ENCODE measurements around the gene JARID2. TPM values are rescaled to one million over a fixed set of nuclear protein-coding genes. Genes with fewer than 3 reads are reported as not detected.

Gene JARID2
- polyA plus RNA-seq, 1 experiment, result 6.1 TPM

DNA sequence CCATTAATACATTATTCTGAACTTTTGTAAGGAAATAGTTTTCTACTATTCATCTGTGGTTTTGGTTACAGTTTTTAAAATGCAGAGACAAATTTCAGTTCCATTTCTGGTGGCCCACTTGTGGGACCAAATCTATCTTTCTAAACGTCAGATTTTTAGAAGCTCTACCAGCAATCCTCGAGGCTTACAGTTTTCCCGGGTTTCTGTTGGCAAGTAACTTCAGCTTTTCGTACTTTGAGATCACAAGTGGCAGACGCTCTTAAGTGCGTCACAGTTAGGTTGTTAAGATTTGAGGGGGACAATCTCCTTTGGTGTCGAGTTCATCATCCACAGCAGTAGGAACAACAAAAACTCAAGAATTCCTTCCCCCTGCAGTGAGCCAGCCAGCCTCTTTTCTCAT is 60.0 kb downstream of the JARID2 start:
- Histone ChIP-seq H3K36me3 (ENCODE audit: control insufficient read depth, insufficient read depth, low read length) (no peaks in the 10 kb centered on the region), H3K4me3 (ENCODE audit: low read depth, low read length) (no peak overlapping the region), H3K27me3 (ENCODE audit: control insufficient read depth, insufficient read depth, low read length) (no peaks in the 10 kb centered on the region)
- TF ChIP-seq CTCF (IDR thresholded peaks at IDR 0.05; ENCODE audit: insufficient read depth, low read depth, low read length), result no peak
- DNase-seq (ENCODE audit: low read depth), result no peak
- ChIA-PET POLR2A (no interaction called here), CTCF (no interaction called here)

- H3K4me3 ChIP-seq (ENCODE audit: low read depth, low read length), result no peak overlapping the region
- ChIA-PET POLR2A (no interaction called here), CTCF (interaction anchor here (1.4 kb wide), 1 partner anchor 8 kb away, joined by 4 read pairs; no protein-coding TSS in a partner anchor)
- no peaks in the 10 kb centered on the region for H3K27me3 ChIP-seq (ENCODE audit: control insufficient read depth, insufficient read depth, low read length)
- DNase-seq (ENCODE audit: low read depth), result no peak
- TF ChIP-seq CTCF (IDR thresholded peaks at IDR 0.05; ENCODE audit: insufficient read depth, low read depth, low read length), result no peak
- no peaks in the 10 kb centered on the region for H3K36me3 ChIP-seq (ENCODE audit: control insufficient read depth, insufficient read depth, low read length)
These were observed 62.8 kb downstream of the JARID2 start for GRCh38 chr6:15308435-15309213.

- CTCF ChIA-PET, result interaction anchor here (1.4 kb wide), 1 partner anchor 9 kb away, joined by 4 read pairs; no protein-coding TSS in a partner anchor
- POLR2A ChIA-PET, result no interaction called here
- no peak overlapping the region for H3K4me3 ChIP-seq (ENCODE audit: low read depth, low read length)
- no peak for DNase-seq (ENCODE audit: low read depth)
- no peaks in the 10 kb centered on the region for H3K27me3 ChIP-seq (ENCODE audit: control insufficient read depth, insufficient read depth, low read length)
- H3K36me3 ChIP-seq (ENCODE audit: control insufficient read depth, insufficient read depth, low read length), result no peaks in the 10 kb centered on the region
- no peak for TF ChIP-seq CTCF (IDR thresholded peaks at IDR 0.05; ENCODE audit: insufficient read depth, low read depth, low read length)
These were observed 63.9 kb downstream of the JARID2 start for GRCh38 chr6:15309611-15310283.

DNA sequence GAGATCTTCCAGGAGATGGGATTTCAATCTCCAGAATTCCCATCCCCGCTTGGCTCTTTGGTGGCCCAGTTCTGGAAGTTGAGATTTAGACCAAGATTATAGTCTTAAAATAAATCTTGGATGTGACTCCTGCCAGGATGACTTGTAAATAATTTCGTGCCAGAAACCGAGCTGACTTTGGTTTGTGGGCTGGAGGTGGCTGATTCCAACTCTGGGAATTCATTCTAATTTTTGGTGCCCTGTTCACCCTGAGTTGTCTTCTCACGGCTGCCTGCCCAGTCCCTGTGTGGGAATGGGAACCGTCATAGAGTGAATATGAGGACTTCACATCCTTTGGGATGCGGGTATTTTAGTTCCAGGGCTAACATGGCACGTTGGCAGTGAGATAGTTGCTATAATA is 64.8 kb downstream of the JARID2 start:
- Histone ChIP-seq H3K36me3 (ENCODE audit: control insufficient read depth, insufficient read depth, low read length) (no peaks in the 10 kb centered on the region), H3K4me3 (ENCODE audit: low read depth, low read length) (no peak overlapping the region), H3K27me3 (ENCODE audit: control insufficient read depth, insufficient read depth, low read length) (no peaks in the 10 kb centered on the region)
- ChIA-PET CTCF (interaction anchor here (1.2 kb wide), 1 partner anchor 11 kb away, joined by 3 read pairs; no protein-coding TSS in a partner anchor), POLR2A (no interaction called here)
- no peak for TF ChIP-seq CTCF (IDR thresholded peaks at IDR 0.05; ENCODE audit: insufficient read depth, low read depth, low read length)
- no peak for DNase-seq (ENCODE audit: low read depth)

- ChIA-PET CTCF (interaction anchor here (1.0 kb wide), 1 partner anchor 43 kb away, joined by 3 read pairs; no protein-coding TSS in a partner anchor), POLR2A (no interaction called here)
- no peak overlapping the region for H3K4me3 ChIP-seq (ENCODE audit: low read depth, low read length)
- TF ChIP-seq CTCF (IDR thresholded peaks at IDR 0.05; ENCODE audit: insufficient read depth, low read depth, low read length), result no peak
- no peaks in the 10 kb centered on the region for H3K27me3 ChIP-seq (ENCODE audit: control insufficient read depth, insufficient read depth, low read length)
- H3K36me3 ChIP-seq (ENCODE audit: control insufficient read depth, insufficient read depth, low read length), result no peaks in the 10 kb centered on the region
- no peak for DNase-seq (ENCODE audit: low read depth)
These were observed 66.6 kb downstream of the JARID2 start for GRCh38 chr6:15312500-15312899.
